Parathyroid adenoma (tissue), 2 donors: ENCODE data around the gene P2RX3.

ENCODE experiments used
- H2AFZ ChIP-seq: fragments of 300-600 bp; sonication (generic); one replicate; pipeline ENCODE4 v1.7.0; 2017; ENCODE audit warnings: antibody characterized with exemption, mild to moderate bottlenecking
- H3K27ac ChIP-seq: fragments of 300-600 bp; sonication (generic); one replicate; pipeline ENCODE4 v1.7.0; 2017
- H3K27me3 ChIP-seq: fragments of 300-600 bp; sonication (generic); one replicate; pipeline ENCODE4 v1.7.0; 2017; ENCODE audit warnings: low read length; ENCODE audit not compliant: control insufficient read depth, insufficient read depth
- H3K36me3 ChIP-seq: fragments of 300-600 bp; sonication (generic); one replicate; pipeline ENCODE4 v1.7.0; 2017; ENCODE audit warnings: low read length; ENCODE audit not compliant: control insufficient read depth, insufficient read depth
- H3K4me1 ChIP-seq: fragments of 300-600 bp; sonication (generic); one replicate; pipeline ENCODE4 v1.7.0; 2017; ENCODE audit warnings: control low read depth
- H3K4me2 ChIP-seq: fragments of 300-600 bp; sonication (generic); one replicate; pipeline ENCODE4 v1.7.0; 2017; ENCODE audit warnings: low read length
- H3K4me3 ChIP-seq: fragments of 300-600 bp; sonication (generic); one replicate; pipeline ENCODE4 v1.7.0; 2017; ENCODE audit warnings: low read depth, low read length
- H3K79me2 ChIP-seq: fragments of 300-600 bp; sonication (generic); one replicate; pipeline ENCODE4 v1.7.0; 2017; ENCODE audit warnings: control low read depth
- H3K9ac ChIP-seq: fragments of 300-600 bp; sonication (generic); one replicate; pipeline ENCODE4 v1.7.0; 2017; ENCODE audit warnings: mild to moderate bottlenecking
- H3K9me3 ChIP-seq: fragments of 300-600 bp; sonication (generic); one replicate; pipeline ENCODE4 v1.7.0; 2017; ENCODE audit warnings: low read length; ENCODE audit not compliant: control insufficient read depth
- TF ChIP-seq, protein P1 (sequence below): fragments of 300-600 bp; sonication (generic); IDR thresholded peaks from one replicate; pipeline ENCODE4 v1.7.0; 2017; ENCODE audit warnings: antibody characterized with exemption, mild to moderate bottlenecking
- donor health status: primary hyperparathyroidism.

The P2RX3 gene

DNA sequence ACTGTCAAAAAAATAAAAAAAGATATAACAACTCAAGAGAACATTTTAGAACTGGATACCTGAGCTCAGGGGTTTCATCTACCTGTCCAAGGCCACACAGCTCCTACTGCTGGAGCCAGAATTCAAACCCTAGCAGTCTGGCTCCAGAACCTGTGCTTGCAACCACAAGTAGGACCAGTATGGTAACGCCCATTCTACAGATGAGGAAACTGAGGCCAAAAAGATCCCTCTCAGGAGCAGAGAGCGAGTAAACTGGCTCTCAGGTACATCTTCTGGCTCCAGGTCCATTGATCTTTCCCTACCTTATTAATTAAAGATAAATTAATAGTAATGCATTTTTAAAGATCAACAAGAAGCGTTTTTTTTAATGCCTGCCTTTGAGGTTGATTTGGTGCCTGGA, 19.2 kb downstream of the P2RX3 start:
- Histone ChIP-seq H3K9ac (no peak overlapping the region), H3K4me2 (no peak overlapping the region), H3K27ac (no peak overlapping the region), H3K4me1 (no peaks in the 10 kb centered on the region), H3K4me3 (no peak overlapping the region), H3K9me3 (no peaks in the 10 kb centered on the region), H3K36me3 (no peaks in the 10 kb centered on the region), H2AFZ (no peak overlapping the region), H3K27me3 (no peaks in the 10 kb centered on the region), H3K79me2 (no peaks in the 10 kb centered on the region)
- TF ChIP-seq, protein P1, sequence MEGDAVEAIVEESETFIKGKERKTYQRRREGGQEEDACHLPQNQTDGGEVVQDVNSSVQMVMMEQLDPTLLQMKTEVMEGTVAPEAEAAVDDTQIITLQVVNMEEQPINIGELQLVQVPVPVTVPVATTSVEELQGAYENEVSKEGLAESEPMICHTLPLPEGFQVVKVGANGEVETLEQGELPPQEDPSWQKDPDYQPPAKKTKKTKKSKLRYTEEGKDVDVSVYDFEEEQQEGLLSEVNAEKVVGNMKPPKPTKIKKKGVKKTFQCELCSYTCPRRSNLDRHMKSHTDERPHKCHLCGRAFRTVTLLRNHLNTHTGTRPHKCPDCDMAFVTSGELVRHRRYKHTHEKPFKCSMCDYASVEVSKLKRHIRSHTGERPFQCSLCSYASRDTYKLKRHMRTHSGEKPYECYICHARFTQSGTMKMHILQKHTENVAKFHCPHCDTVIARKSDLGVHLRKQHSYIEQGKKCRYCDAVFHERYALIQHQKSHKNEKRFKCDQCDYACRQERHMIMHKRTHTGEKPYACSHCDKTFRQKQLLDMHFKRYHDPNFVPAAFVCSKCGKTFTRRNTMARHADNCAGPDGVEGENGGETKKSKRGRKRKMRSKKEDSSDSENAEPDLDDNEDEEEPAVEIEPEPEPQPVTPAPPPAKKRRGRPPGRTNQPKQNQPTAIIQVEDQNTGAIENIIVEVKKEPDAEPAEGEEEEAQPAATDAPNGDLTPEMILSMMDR, result no peak

DNA sequence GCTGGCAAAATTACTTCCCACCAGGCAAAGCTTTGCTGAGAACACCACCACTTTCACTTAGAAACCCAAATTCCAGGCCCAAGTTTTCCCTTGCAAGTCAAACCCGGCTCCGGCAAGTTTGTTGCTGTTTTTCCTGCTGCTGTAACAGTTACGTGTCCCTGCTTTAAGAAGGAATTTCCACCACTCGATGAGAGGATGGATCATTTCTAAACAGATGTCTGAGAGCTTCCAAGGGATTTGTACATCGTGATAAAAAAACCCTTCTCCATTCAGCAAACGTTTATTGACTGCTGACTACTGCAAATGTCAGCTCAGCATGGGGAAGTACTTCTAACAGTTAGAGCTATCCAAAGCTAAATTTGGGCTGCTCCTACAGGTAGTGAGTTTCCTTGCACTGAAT, 19.7 kb downstream of the P2RX3 start:
- TF ChIP-seq, protein P1, result no peak
- H3K4me2 ChIP-seq, result no peak overlapping the region
- H3K4me1 ChIP-seq, result no peaks in the 10 kb centered on the region
- no peaks in the 10 kb centered on the region for H3K9me3 ChIP-seq
- H3K79me2 ChIP-seq, result no peaks in the 10 kb centered on the region
- no peak overlapping the region for H3K27ac ChIP-seq
- H3K36me3 ChIP-seq, result no peaks in the 10 kb centered on the region
- H2AFZ ChIP-seq, result no peak overlapping the region
- H3K27me3 ChIP-seq, result no peaks in the 10 kb centered on the region
- H3K9ac ChIP-seq, result no peak overlapping the region
- no peak overlapping the region for H3K4me3 ChIP-seq

DNA sequence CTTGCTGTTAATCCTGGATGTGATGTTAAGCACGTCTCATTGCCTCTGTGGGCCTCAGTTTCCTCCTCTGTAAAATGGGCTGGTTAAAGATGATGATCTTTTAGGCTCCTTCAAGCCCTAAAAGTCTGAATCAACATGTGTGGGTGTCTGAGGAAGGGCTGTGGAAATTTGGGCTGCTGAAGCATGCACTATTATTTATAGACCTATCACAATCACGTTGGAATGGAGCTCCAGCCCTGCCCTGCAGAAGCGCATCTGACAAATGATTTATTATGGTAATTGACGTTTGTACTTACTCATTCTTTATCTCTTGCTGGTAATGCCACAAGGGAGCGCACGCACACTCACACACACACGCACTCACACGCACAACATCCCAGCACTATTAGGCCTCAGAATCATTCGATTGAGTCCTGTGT, 20.4 kb downstream of the P2RX3 start:
- no peaks in the 10 kb centered on the region for H3K79me2 ChIP-seq
- H2AFZ ChIP-seq, result no peak overlapping the region
- no peak overlapping the region for H3K4me3 ChIP-seq
- no peak overlapping the region for H3K4me2 ChIP-seq
- H3K27me3 ChIP-seq, result no peaks in the 10 kb centered on the region
- no peaks in the 10 kb centered on the region for H3K9me3 ChIP-seq
- no peak overlapping the region for H3K9ac ChIP-seq
- H3K27ac ChIP-seq, result no peak overlapping the region
- TF ChIP-seq, protein P1, result no peak
- H3K4me1 ChIP-seq, result no peaks in the 10 kb centered on the region
- H3K36me3 ChIP-seq, result no peaks in the 10 kb centered on the region

DNA sequence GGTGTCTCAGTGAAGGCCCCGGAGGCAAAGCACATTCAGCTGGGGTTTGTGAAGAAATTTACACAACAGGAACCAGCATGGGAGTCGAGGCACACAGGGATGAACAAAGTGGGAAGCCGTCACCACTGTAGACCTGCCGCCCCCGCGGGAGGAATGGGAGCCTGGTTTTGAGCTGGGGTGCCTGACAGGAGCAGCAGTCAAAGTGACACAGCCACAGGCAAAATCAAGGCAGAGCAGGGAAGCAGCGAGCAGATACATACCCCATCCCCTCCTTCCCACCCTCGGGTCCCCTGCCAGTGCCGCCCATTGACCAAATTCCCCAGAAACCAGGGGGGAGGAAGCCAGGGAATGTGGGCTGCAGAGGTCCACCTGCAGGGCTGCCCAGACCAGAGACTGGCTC, 20.8 kb downstream of the P2RX3 start:
- TF ChIP-seq, protein P1, result no peak
- Histone ChIP-seq H3K9me3 (no peaks in the 10 kb centered on the region), H3K36me3 (no peaks in the 10 kb centered on the region), H3K9ac (no peak overlapping the region), H3K27me3 (no peaks in the 10 kb centered on the region), H3K4me1 (peaks cover 2% of the 10 kb centered on the region), H2AFZ (no peak overlapping the region), H3K79me2 (no peaks in the 10 kb centered on the region), H3K4me3 (no peak overlapping the region), H3K27ac (no peak overlapping the region), H3K4me2 (no peak overlapping the region)

DNA sequence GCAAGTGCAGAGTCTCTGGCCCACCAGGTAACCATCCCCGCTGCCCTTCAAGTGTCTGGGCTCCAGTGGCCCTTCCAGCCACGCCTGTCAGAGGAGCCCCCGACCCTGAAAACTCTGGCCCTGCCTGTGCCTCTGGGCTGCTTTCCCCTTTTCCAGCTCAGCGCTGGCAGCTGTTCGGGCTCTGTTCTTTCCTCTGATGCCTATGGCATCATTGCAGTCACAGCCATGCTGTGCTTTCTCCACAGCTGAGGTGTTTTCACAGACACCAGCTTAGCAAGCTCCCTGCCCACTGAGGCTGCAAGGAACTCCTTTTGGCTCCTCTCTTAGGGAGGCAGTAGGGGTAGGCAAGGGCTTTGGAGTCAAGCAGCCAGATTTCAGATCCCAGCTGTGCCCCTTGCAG, 21.2 kb downstream of the P2RX3 start:
- Histone ChIP-seq H3K27me3 (no peaks in the 10 kb centered on the region), H3K79me2 (no peaks in the 10 kb centered on the region), H3K9me3 (no peaks in the 10 kb centered on the region), H2AFZ (no peak overlapping the region), H3K4me1 (peaks cover 2% of the 10 kb centered on the region), H3K27ac (no peak overlapping the region), H3K4me3 (no peak overlapping the region), H3K9ac (no peak overlapping the region), H3K4me2 (no peak overlapping the region), H3K36me3 (no peaks in the 10 kb centered on the region)
- TF ChIP-seq, protein P1, result no peak
